Chondrocyte (in vitro differentiated cells): ENCODE measurements around the gene PDE4D. TPM values are rescaled to one million over a fixed set of nuclear protein-coding genes. Genes with fewer than 3 reads are reported as not detected.

Source experiments
- DNase-seq: peaks from one replicate; pipeline ENCODE4 v3.0.0; 2021; ENCODE audit warnings: mixed read lengths, low spot score
- H3K27ac Mint-ChIP-seq: one replicate; pipeline ENCODE4 v1.8.0; 2021; ENCODE audit warnings: mild to moderate bottlenecking, moderate library complexity, mixed read lengths; ENCODE audit not compliant: unreplicated experiment
- H3K27me3 Mint-ChIP-seq: 2 replicates; pipeline ENCODE4 v1.8.0; 2021; ENCODE audit warnings: low read depth, mixed read lengths
- H3K36me3 Mint-ChIP-seq: 2 replicates; pipeline ENCODE4 v1.8.0; 2021; ENCODE audit warnings: low read depth, mixed read lengths
- H3K4me1 Mint-ChIP-seq: 2 replicates; pipeline ENCODE4 v1.8.0; 2021; ENCODE audit warnings: low read depth, mild to moderate bottlenecking, mixed read lengths
- H3K4me3 Mint-ChIP-seq: one replicate; pipeline ENCODE4 v1.8.0; 2021; ENCODE audit warnings: mild to moderate bottlenecking, moderate library complexity, mixed read lengths; ENCODE audit not compliant: unreplicated experiment
- H3K9me3 Mint-ChIP-seq: 2 replicates; pipeline ENCODE4 v1.8.0; 2021; ENCODE audit warnings: low read depth, mixed read lengths
- total RNA-seq: library from RNA; stranded (reverse); gene quantifications from 3 replicates; pipeline ENCODE4 v1.2.1, GENCODE V29; 2021
- TF ChIP-seq, protein P1 (sequence below): fragments of 200-600 bp; sonication (generic); IDR thresholded peaks from 2 replicates; pipeline ENCODE4 v1.5.0; 2021; ENCODE audit warnings: antibody characterized with exemption, mild to moderate bottlenecking, moderate library complexity

The PDE4D gene
- total RNA-seq, 1 donor from 2014 or later, result 21.1 TPM

DNA sequence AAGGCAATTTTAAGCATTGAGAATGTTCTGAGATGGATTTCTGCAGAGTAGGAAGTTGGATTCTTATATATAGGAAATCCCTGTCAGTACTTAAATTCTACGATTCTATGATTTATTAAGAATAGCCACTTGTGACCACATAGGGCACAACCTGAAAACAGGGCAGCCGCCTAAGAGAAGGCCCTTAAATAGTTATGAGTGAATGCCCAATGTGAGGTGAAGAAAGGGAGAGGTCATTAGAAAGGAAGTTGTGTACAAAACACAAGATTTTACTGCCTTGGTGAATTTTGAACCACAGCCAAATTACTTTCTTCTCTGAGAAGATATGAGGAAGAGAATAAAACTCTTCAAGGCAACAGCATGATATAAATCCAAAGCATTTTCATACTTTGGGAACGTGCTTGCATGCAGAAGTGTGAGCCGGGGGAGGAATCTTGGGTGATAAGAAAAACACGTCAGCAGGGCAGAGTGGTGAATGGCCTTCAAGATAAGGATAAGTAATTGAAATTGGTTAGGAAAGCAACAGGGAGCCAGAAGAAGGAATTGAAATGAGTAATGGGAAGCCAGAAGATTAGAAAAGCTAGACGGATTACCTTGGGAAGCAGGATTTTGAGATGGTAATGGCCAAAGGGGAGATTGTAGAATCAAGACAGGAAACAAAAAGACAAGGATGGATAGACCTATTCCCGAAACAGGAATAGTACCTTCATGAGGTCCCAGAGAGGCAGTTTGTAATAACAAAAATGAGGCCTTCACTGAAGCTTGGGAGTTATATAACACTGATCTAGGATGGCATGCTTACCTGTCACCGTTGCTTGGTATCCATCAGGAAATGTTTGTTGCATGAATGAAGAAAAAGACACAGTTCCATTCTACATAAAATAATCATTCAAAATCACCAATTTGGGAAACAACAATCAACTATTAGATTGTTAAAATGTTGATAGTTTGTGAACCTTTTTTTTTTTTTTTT is 244.3 kb downstream of the PDE4D start:
- no peaks in the 10 kb centered on the region for H3K36me3 Mint-ChIP-seq
- H3K4me1 Mint-ChIP-seq, result peaks cover 12% of the 10 kb centered on the region
- TF ChIP-seq, protein P1, sequence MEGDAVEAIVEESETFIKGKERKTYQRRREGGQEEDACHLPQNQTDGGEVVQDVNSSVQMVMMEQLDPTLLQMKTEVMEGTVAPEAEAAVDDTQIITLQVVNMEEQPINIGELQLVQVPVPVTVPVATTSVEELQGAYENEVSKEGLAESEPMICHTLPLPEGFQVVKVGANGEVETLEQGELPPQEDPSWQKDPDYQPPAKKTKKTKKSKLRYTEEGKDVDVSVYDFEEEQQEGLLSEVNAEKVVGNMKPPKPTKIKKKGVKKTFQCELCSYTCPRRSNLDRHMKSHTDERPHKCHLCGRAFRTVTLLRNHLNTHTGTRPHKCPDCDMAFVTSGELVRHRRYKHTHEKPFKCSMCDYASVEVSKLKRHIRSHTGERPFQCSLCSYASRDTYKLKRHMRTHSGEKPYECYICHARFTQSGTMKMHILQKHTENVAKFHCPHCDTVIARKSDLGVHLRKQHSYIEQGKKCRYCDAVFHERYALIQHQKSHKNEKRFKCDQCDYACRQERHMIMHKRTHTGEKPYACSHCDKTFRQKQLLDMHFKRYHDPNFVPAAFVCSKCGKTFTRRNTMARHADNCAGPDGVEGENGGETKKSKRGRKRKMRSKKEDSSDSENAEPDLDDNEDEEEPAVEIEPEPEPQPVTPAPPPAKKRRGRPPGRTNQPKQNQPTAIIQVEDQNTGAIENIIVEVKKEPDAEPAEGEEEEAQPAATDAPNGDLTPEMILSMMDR, result no peak
- no peak for DNase-seq
- no peaks in the 10 kb centered on the region for H3K27me3 Mint-ChIP-seq
- H3K27ac Mint-ChIP-seq, result peak overlapping the region; percentile 10
- no peak overlapping the region for H3K4me3 Mint-ChIP-seq
- no peaks in the 10 kb centered on the region for H3K9me3 Mint-ChIP-seq

DNA sequence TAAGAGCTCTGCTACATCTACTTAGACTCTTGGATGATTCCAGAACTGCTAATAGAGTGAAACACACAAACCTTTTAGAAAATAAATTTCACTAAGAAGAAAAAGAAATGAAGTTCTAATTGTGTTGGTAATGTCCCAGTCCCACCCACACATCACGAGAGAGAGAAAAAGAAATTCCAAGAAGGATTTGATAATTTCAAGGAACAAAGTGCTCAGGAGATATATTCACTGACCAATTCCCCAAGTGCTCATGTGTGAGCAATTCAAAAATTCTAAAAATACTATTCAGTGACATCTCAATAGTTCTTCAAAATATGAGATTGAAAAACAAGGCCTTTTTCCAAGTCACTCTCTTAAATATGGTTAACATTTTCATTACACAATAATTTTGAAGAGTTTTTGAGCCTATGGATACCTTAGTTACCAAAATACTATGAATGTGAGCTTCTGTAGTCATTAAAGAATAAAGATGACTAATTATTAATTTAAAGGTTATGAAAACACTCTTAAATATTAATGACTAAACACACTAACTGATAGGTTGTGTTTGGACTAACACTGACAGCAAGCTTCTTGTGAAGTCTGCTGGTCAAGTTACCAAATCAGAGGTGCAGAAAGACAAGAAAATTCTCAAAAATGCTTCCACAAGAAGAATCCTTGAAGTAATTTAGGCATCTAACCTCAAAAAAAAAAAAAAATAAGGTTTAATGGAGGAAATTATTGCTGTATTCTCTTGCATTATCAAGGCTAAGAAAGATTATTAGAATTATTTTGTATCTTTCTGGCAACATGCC is 245.3 kb downstream of the PDE4D start:
- H3K36me3 Mint-ChIP-seq, result no peaks in the 10 kb centered on the region
- no peaks in the 10 kb centered on the region for H3K27me3 Mint-ChIP-seq
- peaks cover 12% of the 10 kb centered on the region for H3K4me1 Mint-ChIP-seq
- TF ChIP-seq, protein P1, result no peak
- no peaks in the 10 kb centered on the region for H3K9me3 Mint-ChIP-seq
- H3K27ac Mint-ChIP-seq, result no peak overlapping the region
- H3K4me3 Mint-ChIP-seq, result no peak overlapping the region
- no peak for DNase-seq

DNA sequence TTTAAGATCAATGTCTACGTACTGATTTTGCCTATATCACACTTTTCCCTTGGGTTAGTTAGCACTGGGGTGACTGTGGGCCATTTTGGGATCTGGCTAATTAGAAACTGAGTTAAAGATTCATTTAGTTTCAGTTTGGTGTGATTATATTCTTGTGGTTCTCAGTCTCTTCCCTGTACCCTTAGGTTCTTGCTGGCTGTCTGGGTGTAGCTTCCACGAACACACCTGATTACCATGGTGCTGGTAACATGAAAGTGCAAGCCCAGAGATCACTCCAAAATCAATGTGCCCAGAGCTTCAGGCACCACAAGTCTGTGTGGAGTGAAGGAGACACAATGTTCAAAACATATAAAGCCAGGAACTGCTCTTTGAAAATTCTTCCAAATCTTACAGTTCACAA is 248.1 kb downstream of the PDE4D start:
- no peak for DNase-seq
- TF ChIP-seq, protein P1, result no peak
- Mint-ChIP-seq H3K27ac (no peak overlapping the region), H3K4me1 (peaks cover 16% of the 10 kb centered on the region), H3K36me3 (peaks cover 2% of the 10 kb centered on the region), H3K9me3 (no peaks in the 10 kb centered on the region), H3K27me3 (no peaks in the 10 kb centered on the region), H3K4me3 (no peak overlapping the region)

DNA sequence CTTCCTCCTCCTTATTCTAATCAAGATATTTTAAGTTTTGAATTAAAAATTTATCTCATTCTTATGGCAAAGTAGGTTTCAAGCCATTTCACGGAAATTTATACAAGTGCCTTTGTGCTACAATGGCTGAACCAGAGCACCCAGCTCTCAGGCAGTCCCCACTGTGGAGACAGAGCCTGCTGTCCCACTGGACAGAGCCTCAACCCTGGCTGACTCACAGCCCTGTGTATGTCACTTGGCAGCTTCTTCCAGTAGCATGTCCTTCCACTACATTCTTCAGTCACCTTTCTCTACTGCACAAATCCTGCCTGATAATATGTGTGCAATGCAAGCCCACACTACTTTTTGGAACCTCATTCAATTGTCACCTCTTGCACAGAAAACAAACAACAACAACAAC is 253.1 kb downstream of the PDE4D start:
- Mint-ChIP-seq H3K9me3 (no peaks in the 10 kb centered on the region), H3K4me1 (peaks cover 26% of the 10 kb centered on the region), H3K27me3 (no peaks in the 10 kb centered on the region), H3K4me3 (no peak overlapping the region), H3K36me3 (peaks cover 2% of the 10 kb centered on the region), H3K27ac (no peak overlapping the region)
- no peak for DNase-seq
- TF ChIP-seq, protein P1, result no peak

DNA sequence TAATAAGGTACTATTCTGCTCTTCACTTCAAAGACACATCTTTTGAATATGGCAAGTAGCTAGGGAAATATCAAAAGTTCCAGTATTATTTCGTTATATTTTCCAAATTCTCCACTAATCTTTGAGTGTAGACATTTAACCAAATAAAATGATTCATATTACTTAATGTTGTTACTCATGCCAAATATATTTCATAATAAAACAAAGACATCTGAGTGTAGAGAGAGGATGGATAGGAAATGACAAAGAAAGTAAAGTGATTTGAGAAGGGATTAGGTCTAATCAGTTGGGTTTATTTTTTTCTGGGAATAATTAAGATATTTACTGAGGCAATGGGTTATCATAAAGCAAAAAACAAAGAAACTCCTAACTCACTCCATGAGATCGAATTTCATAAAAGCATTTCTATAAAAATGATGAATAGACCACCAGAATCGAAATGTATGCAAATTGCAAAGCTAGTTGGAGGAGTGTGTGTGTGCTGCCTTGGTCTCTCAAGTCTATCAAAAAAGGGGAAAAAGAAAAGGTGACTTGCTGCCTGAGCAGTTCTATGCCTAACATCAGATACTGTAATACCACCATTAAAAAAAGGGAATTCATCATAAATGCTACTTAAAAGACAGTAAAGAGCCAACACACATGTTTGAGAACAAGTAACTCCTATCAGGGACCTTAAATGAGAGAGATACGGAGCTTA is 255.5 kb downstream of the PDE4D start:
- Mint-ChIP-seq H3K27me3 (no peaks in the 10 kb centered on the region), H3K4me1 (peaks cover 26% of the 10 kb centered on the region), H3K9me3 (peaks cover 17% of the 10 kb centered on the region), H3K4me3 (no peak overlapping the region), H3K27ac (peak overlapping the region; percentile 13), H3K36me3 (peaks cover 9% of the 10 kb centered on the region)
- DNase-seq, result no peak
- TF ChIP-seq, protein P1, result no peak
